SK-N-SH treated with all-trans-retinoic acid at 6 μM for 48 hours (cell line): ENCODE results near the gene C11orf86.

Source experiments
- ATAC-seq: fragments of 200-7000 bp; cut with Tn5 transposase; 3 replicates; pipeline ENCODE4 v1.9.1; 2020; ENCODE audit warnings: mild to moderate bottlenecking, moderate library complexity
- ARNTL ChIP-seq: fragments of 450-650 bp; formaldehyde crosslinking; IDR thresholded peaks from 2 replicates; pipeline ENCODE4 v1.5.0; 2020; ENCODE audit warnings: low read depth, mild to moderate bottlenecking, moderate library complexity, borderline replicate concordance
- BACH2 ChIP-seq: fragments of 250-450 bp; sonication (Bioruptor Pico); IDR thresholded peaks from 2 replicates; pipeline ENCODE4 v1.9.0; 2021; ENCODE audit warnings: mild to moderate bottlenecking, borderline replicate concordance
- CREB5 ChIP-seq: fragments of 250-450 bp; sonication (Bioruptor Pico); IDR thresholded peaks from 2 replicates; pipeline ENCODE4 v1.5.1; 2020; ENCODE audit warnings: low read depth, mild to moderate bottlenecking, moderate library complexity
- CSRNP3 ChIP-seq: fragments of 250-450 bp; sonication (Bioruptor Pico); IDR thresholded peaks from 2 replicates; pipeline ENCODE4 v1.5.1; 2021; ENCODE audit warnings: mild to moderate bottlenecking, moderate library complexity
- ESRRG ChIP-seq: fragments of 250-450 bp; sonication (Bioruptor Pico); IDR thresholded peaks from 2 replicates; pipeline ENCODE4 v1.6.1; 2021; ENCODE audit warnings: mild to moderate bottlenecking
- ISL1 ChIP-seq: fragments of 250-450 bp; sonication (Bioruptor Pico); IDR thresholded peaks from 2 replicates; pipeline ENCODE4 v2.1.2; 2022; ENCODE audit warnings: mild to moderate bottlenecking, moderate library complexity
- OSR1 ChIP-seq: fragments of 250-450 bp; sonication (Bioruptor Pico); IDR thresholded peaks from 2 replicates; pipeline ENCODE4 v1.8.0; 2022; ENCODE audit warnings: moderate library complexity, mild to moderate bottlenecking, inconsistent platforms
- PATZ1 ChIP-seq: fragments of 250-450 bp; sonication (Bioruptor Pico); IDR thresholded peaks from 2 replicates; pipeline ENCODE4 v1.8.0; 2020; ENCODE audit warnings: mild to moderate bottlenecking, moderate library complexity, borderline replicate concordance
- POU6F1 ChIP-seq: fragments of 250-450 bp; sonication (Bioruptor Pico); IDR thresholded peaks from 2 replicates; pipeline ENCODE4 v1.8.0; 2021; ENCODE audit warnings: low read depth, mild to moderate bottlenecking, moderate library complexity, borderline replicate concordance
- PPARA ChIP-seq: fragments of 250-450 bp; sonication (Bioruptor Pico); IDR thresholded peaks from 2 replicates; pipeline ENCODE4 v1.5.0; 2020; ENCODE audit warnings: mild to moderate bottlenecking, borderline replicate concordance
- RARB ChIP-seq: fragments of 250-450 bp; sonication (Bioruptor Pico); IDR thresholded peaks from 2 replicates; pipeline ENCODE4 v1.8.0; 2021; ENCODE audit warnings: mild to moderate bottlenecking, moderate library complexity
- SNAI2 ChIP-seq: fragments of 250-450 bp; sonication (Bioruptor Pico); IDR thresholded peaks from 2 replicates; pipeline ENCODE4 v1.5.0; 2020; ENCODE audit warnings: mild to moderate bottlenecking, moderate library complexity
- TCF4 ChIP-seq: fragments of 250-450 bp; sonication (Bioruptor Pico); IDR thresholded peaks from 2 replicates; pipeline ENCODE4 v1.8.0; 2021; ENCODE audit warnings: mild to moderate bottlenecking, moderate library complexity, borderline replicate concordance
- TOX ChIP-seq: fragments of 250-450 bp; sonication (Bioruptor Pico); IDR thresholded peaks from 2 replicates; pipeline ENCODE4 v1.8.0; 2021; ENCODE audit warnings: mild to moderate bottlenecking, moderate library complexity, borderline replicate concordance
- TSHZ2 ChIP-seq: fragments of 250-450 bp; sonication (Bioruptor Pico); IDR thresholded peaks from 2 replicates; pipeline ENCODE4 v1.5.0; 2020; ENCODE audit warnings: mild to moderate bottlenecking, moderate library complexity
- ZFP3 ChIP-seq: fragments of 250-450 bp; sonication (Bioruptor Pico); IDR thresholded peaks from 2 replicates; pipeline ENCODE4 v1.5.0; 2020; ENCODE audit warnings: mild to moderate bottlenecking, moderate library complexity
- ZFP30 ChIP-seq: fragments of 450-650 bp; formaldehyde crosslinking; IDR thresholded peaks from 2 replicates; pipeline ENCODE4 v1.5.0; 2022; ENCODE audit warnings: mild to moderate bottlenecking, moderate library complexity
- ZNF565 ChIP-seq: fragments of 450-650 bp; formaldehyde crosslinking; conservative IDR thresholded peaks from 2 replicates; pipeline ENCODE4 v1.5.0; 2020; ENCODE audit warnings: low read depth, mild to moderate bottlenecking, moderate library complexity
- ZNF70 ChIP-seq: fragments of 450-650 bp; formaldehyde crosslinking; IDR thresholded peaks from 2 replicates; pipeline ENCODE4 v1.5.0; 2020; ENCODE audit warnings: mild to moderate bottlenecking, moderate library complexity
- ZNF8 ChIP-seq: fragments of 450-650 bp; formaldehyde crosslinking; IDR thresholded peaks from 2 replicates; pipeline ENCODE4 v1.5.0; 2020; ENCODE audit warnings: mild to moderate bottlenecking, moderate library complexity

Gene C11orf86

GRCh38 chr11:67007126-67007525 is 32.0 kb downstream of the C11orf86 start:
- no peak for TF ChIP-seq OSR1 (CRISPR knock-in tag)
- no peak for TF ChIP-seq POU6F1 (CRISPR knock-in tag)
- TF ChIP-seq TOX (CRISPR knock-in tag) = no peak
- no peak for ATAC-seq

- TF ChIP-seq ZNF70 = no peak
- TF ChIP-seq POU6F1 (CRISPR knock-in tag) = no peak
- TF ChIP-seq RARB (CRISPR knock-in tag) = no peak
- no peak for TF ChIP-seq ZNF8 (CRISPR knock-in tag)
- TF ChIP-seq SNAI2 (CRISPR knock-in tag) = no peak
- TF ChIP-seq CREB5 (CRISPR knock-in tag) = no peak
- no peak for TF ChIP-seq ZNF565 (CRISPR knock-in tag)
- no peak for TF ChIP-seq ZFP30 (CRISPR knock-in tag)
- TF ChIP-seq PPARA (CRISPR knock-in tag) = no peak
- TF ChIP-seq ZFP3 (CRISPR knock-in tag) = no peak
- ATAC-seq = no peak; the same call in 2 of the 3 replicates
Observed at GRCh38 chr11:67010296-67010905, 35.3 kb downstream of the C11orf86 start.

GRCh38 chr11:67013511-67014045 is 38.5 kb downstream of the C11orf86 start:
- TF ChIP-seq OSR1 (CRISPR knock-in tag) (no peak), BACH2 (CRISPR knock-in tag) (no peak), ARNTL (no peak), ZFP3 (CRISPR knock-in tag) (no peak), TOX (CRISPR knock-in tag) (no peak), ISL1 (CRISPR knock-in tag) (no peak), TSHZ2 (CRISPR knock-in tag) (no peak), TCF4 (CRISPR knock-in tag) (no peak), ZNF565 (CRISPR knock-in tag) (no peak), PATZ1 (CRISPR knock-in tag) (no peak), CSRNP3 (CRISPR knock-in tag) (no peak), ESRRG (CRISPR knock-in tag) (no peak), RARB (CRISPR knock-in tag) (no peak)
- ATAC-seq = no peak
